ENCODE measurements around the gene CD300A.

- no peak for TF ChIP-seq POLR2A (IDR thresholded peaks at IDR 0.05)
- no peak for TF ChIP-seq CTCF (IDR thresholded peaks at IDR 0.05)
Measured at GRCh38 chr17:74429604-74430384, 36.6 kb upstream of the CD300A start.
